ENCODE results near the gene DHCR24.

The DHCR24 gene

GRCh38 chr1:54875000-54875399 is 12.0 kb downstream of the DHCR24 start:
- Histone ChIP-seq H2AFZ (no peak overlapping the region), H3K4me3 (ENCODE audit: low read depth, low read length) (no peak overlapping the region), H3K79me2 (no peaks in the 10 kb centered on the region), H3K36me3 (ENCODE audit: control insufficient read depth, insufficient read depth, low read length) (no peaks in the 10 kb centered on the region), H3K4me2 (ENCODE audit: low read length) (no peak overlapping the region), H3K9ac (no peak overlapping the region), H3K27ac (no peak overlapping the region), H3K9me3 (ENCODE audit: control insufficient read depth, low read length) (no peaks in the 10 kb centered on the region), H3K27me3 (ENCODE audit: control insufficient read depth, insufficient read depth, low read length) (no peaks in the 10 kb centered on the region), H3K4me1 (no peaks in the 10 kb centered on the region)
- TF ChIP-seq CTCF (IDR thresholded peaks at IDR 0.05): no peak

- Histone ChIP-seq H3K4me2 (ENCODE audit: low read length) (no peak overlapping the region), H3K9ac (no peak overlapping the region), H3K9me3 (ENCODE audit: control insufficient read depth, low read length) (no peaks in the 10 kb centered on the region), H3K79me2 (no peaks in the 10 kb centered on the region), H3K27ac (no peak overlapping the region), H3K27me3 (ENCODE audit: control insufficient read depth, insufficient read depth, low read length) (no peaks in the 10 kb centered on the region), H3K36me3 (ENCODE audit: control insufficient read depth, insufficient read depth, low read length) (no peaks in the 10 kb centered on the region), H2AFZ (no peak overlapping the region), H3K4me3 (ENCODE audit: low read depth, low read length) (no peak overlapping the region), H3K4me1 (no peaks in the 10 kb centered on the region)
- TF ChIP-seq CTCF (IDR thresholded peaks at IDR 0.05): no peak
Measured at GRCh38 chr1:54874079-54874830, 12.7 kb downstream of the DHCR24 start.

GRCh38 chr1:54872036-54872331 is 15.0 kb downstream of the DHCR24 start:
- Histone ChIP-seq H3K9ac (no peak overlapping the region), H3K36me3 (ENCODE audit: control insufficient read depth, insufficient read depth, low read length) (no peaks in the 10 kb centered on the region), H3K27ac (no peak overlapping the region)

GRCh38 chr1:54871275-54872035 is 15.5 kb downstream of the DHCR24 start:
- Histone ChIP-seq H3K4me2 (ENCODE audit: low read length) (no peak overlapping the region), H3K27ac (no peak overlapping the region), H3K27me3 (ENCODE audit: control insufficient read depth, insufficient read depth, low read length) (no peaks in the 10 kb centered on the region), H2AFZ (no peak overlapping the region), H3K36me3 (ENCODE audit: control insufficient read depth, insufficient read depth, low read length) (no peaks in the 10 kb centered on the region), H3K4me1 (no peaks in the 10 kb centered on the region), H3K9ac (no peak overlapping the region), H3K4me3 (ENCODE audit: low read depth, low read length) (no peak overlapping the region), H3K9me3 (ENCODE audit: control insufficient read depth, low read length) (no peaks in the 10 kb centered on the region), H3K79me2 (no peaks in the 10 kb centered on the region)
- no peak for TF ChIP-seq CTCF (IDR thresholded peaks at IDR 0.05)

More at GRCh38 chr1:54872036-54872331, 15.0 kb downstream of the DHCR24 start:
- Histone ChIP-seq H2AFZ (no peak overlapping the region), H3K4me2 (ENCODE audit: low read length) (no peak overlapping the region), H3K4me3 (ENCODE audit: low read depth, low read length) (no peak overlapping the region), H3K9me3 (ENCODE audit: control insufficient read depth, low read length) (no peaks in the 10 kb centered on the region), H3K4me1 (no peaks in the 10 kb centered on the region), H3K27me3 (ENCODE audit: control insufficient read depth, insufficient read depth, low read length) (no peaks in the 10 kb centered on the region), H3K79me2 (no peaks in the 10 kb centered on the region)
- TF ChIP-seq CTCF (IDR thresholded peaks at IDR 0.05): no peak
